ENCODE results near the gene ZNF319.

The ZNF319 gene

GRCh38 chr16:57966204-57966771 lies 34.2 kb downstream of the ZNF319 start:
- Histone ChIP-seq H3K27me3 (ENCODE audit: insufficient read depth, low read length) (no peaks in the 10 kb centered on the region), H3K4me3 (ENCODE audit: low read length) (no peak overlapping the region), H3K9ac (ENCODE audit: low read depth, low read length) (no peak overlapping the region), H3K9me3 (ENCODE audit: insufficient read depth, low read depth, low read length) (no peaks in the 10 kb centered on the region), H3K27ac (ENCODE audit: low read length) (no peak overlapping the region), H3K4me1 (ENCODE audit: insufficient read depth, low read length) (no peaks in the 10 kb centered on the region), H3K36me3 (ENCODE audit: insufficient read depth, low read depth, low read length) (no peaks in the 10 kb centered on the region)

DNA sequence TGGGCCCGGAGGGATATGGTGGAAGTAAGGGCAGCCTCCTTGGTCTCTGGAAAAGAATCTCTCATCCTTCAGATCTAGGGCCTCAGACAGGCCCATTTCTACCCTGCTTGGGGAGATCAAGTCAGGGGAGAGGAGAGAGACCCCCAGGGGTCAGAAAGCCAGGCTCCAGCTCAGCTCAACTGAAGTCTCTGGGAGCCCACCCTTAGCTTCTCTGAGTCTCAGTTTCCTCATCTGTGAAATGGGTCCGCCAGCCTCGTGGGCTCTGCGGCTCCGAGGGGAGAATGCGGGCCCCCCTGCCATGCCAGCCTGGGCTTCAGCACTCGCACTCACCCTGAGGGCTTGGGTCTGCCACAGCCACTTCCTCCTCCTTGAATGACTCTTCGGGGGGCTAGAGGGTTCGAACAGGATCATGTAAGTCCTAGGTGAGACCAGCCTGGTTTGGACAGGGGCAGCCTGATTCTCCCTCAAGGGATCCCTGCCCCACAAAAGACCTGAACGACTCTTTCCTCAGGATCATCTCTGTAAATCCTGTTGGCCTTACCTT lies 36.2 kb downstream of the ZNF319 start:
- Histone ChIP-seq H3K27ac (ENCODE audit: low read length) (no peak overlapping the region), H3K4me1 (ENCODE audit: insufficient read depth, low read length) (no peaks in the 10 kb centered on the region)

GRCh38 chr16:57962756-57963155 lies 37.7 kb downstream of the ZNF319 start:
- Histone ChIP-seq H3K4me1 (ENCODE audit: insufficient read depth, low read length) (no peaks in the 10 kb centered on the region), H3K27ac (ENCODE audit: low read length) (no peak overlapping the region), H3K27me3 (ENCODE audit: insufficient read depth, low read length) (no peaks in the 10 kb centered on the region), H3K9me3 (ENCODE audit: insufficient read depth, low read depth, low read length) (no peaks in the 10 kb centered on the region), H3K9ac (ENCODE audit: low read depth, low read length) (no peak overlapping the region), H3K36me3 (ENCODE audit: insufficient read depth, low read depth, low read length) (no peaks in the 10 kb centered on the region), H3K4me3 (ENCODE audit: low read length) (no peak overlapping the region)

More for the DNA sequence above, 36.2 kb downstream of the ZNF319 start:
- Histone ChIP-seq H3K36me3 (ENCODE audit: insufficient read depth, low read depth, low read length) (no peaks in the 10 kb centered on the region), H3K27me3 (ENCODE audit: insufficient read depth, low read length) (no peaks in the 10 kb centered on the region), H3K9ac (ENCODE audit: low read depth, low read length) (no peak overlapping the region), H3K9me3 (ENCODE audit: insufficient read depth, low read depth, low read length) (no peaks in the 10 kb centered on the region), H3K4me3 (ENCODE audit: low read length) (no peak overlapping the region)

DNA sequence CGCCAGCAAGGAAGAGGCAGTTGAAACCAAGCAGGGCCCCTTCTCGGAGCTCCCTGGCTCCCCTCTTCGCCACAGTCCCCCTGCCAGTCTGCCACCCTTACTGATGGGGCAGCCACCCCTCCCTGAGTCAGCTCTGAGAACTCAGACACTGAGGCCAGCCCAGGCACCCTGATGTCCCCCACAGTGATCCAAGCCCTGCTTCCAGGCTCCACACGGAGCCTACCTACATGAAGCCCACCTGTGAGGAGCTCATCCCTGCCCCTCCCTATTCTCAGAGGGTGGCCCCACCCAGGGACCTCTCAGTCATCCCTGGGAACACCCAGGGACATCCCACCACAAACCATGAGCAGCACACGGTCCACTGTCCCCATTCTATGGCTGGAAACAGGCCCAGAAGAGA lies 38.4 kb downstream of the ZNF319 start:
- Histone ChIP-seq H3K4me1 (ENCODE audit: insufficient read depth, low read length) (no peaks in the 10 kb centered on the region; the same call in 1 of the 2 replicates), H3K9ac (ENCODE audit: low read depth, low read length) (no peak overlapping the region), H3K9me3 (ENCODE audit: insufficient read depth, low read depth, low read length) (no peaks in the 10 kb centered on the region), H3K36me3 (ENCODE audit: insufficient read depth, low read depth, low read length) (no peaks in the 10 kb centered on the region), H3K27me3 (ENCODE audit: insufficient read depth, low read length) (no peaks in the 10 kb centered on the region), H3K27ac (ENCODE audit: low read length) (no peak overlapping the region), H3K4me3 (ENCODE audit: low read length) (no peak overlapping the region)

GRCh38 chr16:57961538-57961937 lies 38.9 kb downstream of the ZNF319 start:
- Histone ChIP-seq H3K9ac (ENCODE audit: low read depth, low read length) (no peak overlapping the region), H3K27ac (ENCODE audit: low read length) (no peak overlapping the region), H3K36me3 (ENCODE audit: insufficient read depth, low read depth, low read length) (no peaks in the 10 kb centered on the region), H3K9me3 (ENCODE audit: insufficient read depth, low read depth, low read length) (no peaks in the 10 kb centered on the region), H3K4me3 (ENCODE audit: low read length) (no peak overlapping the region), H3K4me1 (ENCODE audit: insufficient read depth, low read length) (no peaks in the 10 kb centered on the region; the same call in 1 of the 2 replicates), H3K27me3 (ENCODE audit: insufficient read depth, low read length) (no peaks in the 10 kb centered on the region)

DNA sequence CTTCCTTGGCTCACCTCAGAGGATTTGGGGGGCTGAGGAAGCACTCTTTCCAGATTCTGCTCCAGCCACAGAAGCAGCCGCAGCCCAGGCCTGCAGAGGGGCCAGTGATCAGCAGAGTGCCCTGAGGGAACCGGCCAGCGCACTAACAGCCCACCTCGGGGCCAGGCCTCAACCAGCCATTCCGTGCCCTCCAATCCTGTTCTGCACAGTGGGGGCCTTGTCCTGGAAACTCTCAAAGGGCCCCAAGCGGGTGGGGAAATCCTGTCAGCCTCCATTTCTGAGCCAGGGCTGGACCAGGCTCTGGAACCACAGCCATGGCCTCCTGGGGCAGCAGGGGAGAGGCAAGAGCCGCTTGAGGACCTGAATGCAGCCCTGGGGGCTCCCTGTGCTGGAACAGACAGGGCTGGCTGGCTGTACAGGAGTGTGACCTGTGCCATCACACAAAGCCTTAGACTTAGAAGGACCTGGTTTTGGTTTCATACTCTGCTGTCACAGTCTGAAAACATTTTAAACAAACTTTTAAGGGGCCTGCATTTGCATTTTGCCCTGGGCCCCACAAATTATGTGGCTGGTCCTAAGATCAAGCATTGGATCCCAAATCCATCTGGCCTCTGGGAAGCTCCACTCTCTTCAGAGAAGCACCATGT lies 39.5 kb downstream of the ZNF319 start:
- H3K4me1 ChIP-seq (ENCODE audit: insufficient read depth, low read length), result no peaks in the 10 kb centered on the region; the same call in 1 of the 2 replicates
- no peak overlapping the region for H3K4me3 ChIP-seq (ENCODE audit: low read length)
- H3K9me3 ChIP-seq (ENCODE audit: insufficient read depth, low read depth, low read length), result no peaks in the 10 kb centered on the region
- H3K27ac ChIP-seq (ENCODE audit: low read length), result no peak overlapping the region
- H3K27me3 ChIP-seq (ENCODE audit: insufficient read depth, low read length), result no peaks in the 10 kb centered on the region
- H3K9ac ChIP-seq (ENCODE audit: low read depth, low read length), result no peak overlapping the region
- H3K36me3 ChIP-seq (ENCODE audit: insufficient read depth, low read depth, low read length), result no peaks in the 10 kb centered on the region

DNA sequence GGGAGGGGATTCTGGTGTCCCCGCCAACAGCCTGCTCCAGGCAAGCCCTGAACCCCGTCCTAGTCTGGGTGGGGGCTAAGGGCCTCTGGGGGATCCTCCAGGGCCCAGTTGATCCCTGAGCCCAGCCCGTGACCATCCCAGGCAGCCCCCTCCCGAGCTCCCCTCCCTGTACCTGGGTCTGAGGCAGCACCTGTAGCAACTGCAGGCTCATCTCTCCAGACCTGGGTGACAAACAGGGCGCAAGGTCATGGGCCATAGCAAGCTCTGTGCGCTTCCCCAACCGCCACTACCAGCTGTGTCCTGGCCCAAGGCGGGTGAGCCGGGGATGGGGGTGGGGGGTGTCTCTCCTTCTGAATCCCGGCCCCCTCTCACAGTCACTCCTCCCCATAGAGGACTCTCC lies 40.2 kb downstream of the ZNF319 start:
- no peaks in the 10 kb centered on the region for H3K27me3 ChIP-seq (ENCODE audit: insufficient read depth, low read length)
- no peaks in the 10 kb centered on the region; the same call in 1 of the 2 replicates for H3K4me1 ChIP-seq (ENCODE audit: insufficient read depth, low read length)
- no peaks in the 10 kb centered on the region for H3K9me3 ChIP-seq (ENCODE audit: insufficient read depth, low read depth, low read length)
- no peak overlapping the region for H3K27ac ChIP-seq (ENCODE audit: low read length)
- no peak overlapping the region for H3K9ac ChIP-seq (ENCODE audit: low read depth, low read length)
- H3K36me3 ChIP-seq (ENCODE audit: insufficient read depth, low read depth, low read length), result no peaks in the 10 kb centered on the region
- no peak overlapping the region for H3K4me3 ChIP-seq (ENCODE audit: low read length)

DNA sequence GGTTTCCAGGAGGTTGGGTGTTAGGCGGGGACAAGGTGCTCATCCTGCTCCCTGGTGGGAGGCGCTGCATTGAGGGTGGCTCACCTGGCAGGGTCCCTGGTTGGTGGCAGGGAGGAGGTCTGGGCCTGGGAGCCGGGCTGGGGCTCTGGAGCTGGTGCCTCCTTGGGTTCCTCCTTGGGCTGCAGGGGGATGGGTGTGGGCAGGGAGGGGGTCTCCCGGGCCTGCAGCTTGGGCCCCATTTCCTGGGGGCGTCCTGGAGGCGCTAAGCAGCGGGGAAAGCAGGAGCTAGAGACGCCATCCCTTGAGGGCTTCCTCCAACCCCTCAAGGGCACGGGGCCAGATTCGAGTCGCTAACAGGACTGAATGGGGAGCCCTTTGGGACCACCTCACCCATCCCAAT lies 40.7 kb downstream of the ZNF319 start:
- Histone ChIP-seq H3K36me3 (ENCODE audit: insufficient read depth, low read depth, low read length) (no peaks in the 10 kb centered on the region), H3K9ac (ENCODE audit: low read depth, low read length) (no peak overlapping the region), H3K4me3 (ENCODE audit: low read length) (no peak overlapping the region), H3K27me3 (ENCODE audit: insufficient read depth, low read length) (no peaks in the 10 kb centered on the region), H3K4me1 (ENCODE audit: insufficient read depth, low read length) (no peaks in the 10 kb centered on the region; the same call in 1 of the 2 replicates), H3K9me3 (ENCODE audit: insufficient read depth, low read depth, low read length) (no peaks in the 10 kb centered on the region), H3K27ac (ENCODE audit: low read length) (no peak overlapping the region)

DNA sequence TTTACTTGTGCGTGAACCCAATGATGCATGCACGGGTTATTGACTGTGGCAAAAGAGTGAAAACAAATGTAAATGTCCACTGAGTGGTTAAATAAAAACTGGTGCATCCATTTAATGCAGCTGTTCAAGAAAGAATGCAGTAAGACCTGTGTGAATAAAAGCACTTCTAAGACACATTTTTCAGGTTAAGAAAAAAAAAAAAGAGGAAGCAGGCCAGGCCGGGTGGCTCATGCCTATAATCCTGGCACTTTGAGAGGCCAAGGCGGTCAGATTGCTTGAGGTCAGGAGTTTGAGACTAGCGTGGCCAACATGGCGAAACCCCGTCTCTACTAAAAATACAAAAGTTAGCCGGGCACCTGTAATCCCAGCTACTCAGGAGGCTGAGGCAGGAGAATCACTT lies 41.4 kb downstream of the ZNF319 start:
- H3K27ac ChIP-seq (ENCODE audit: low read length), result no peak overlapping the region
- H3K4me3 ChIP-seq (ENCODE audit: low read length), result no peak overlapping the region
- no peaks in the 10 kb centered on the region for H3K9me3 ChIP-seq (ENCODE audit: insufficient read depth, low read depth, low read length)
- H3K36me3 ChIP-seq (ENCODE audit: insufficient read depth, low read depth, low read length), result no peaks in the 10 kb centered on the region
- no peak overlapping the region for H3K9ac ChIP-seq (ENCODE audit: low read depth, low read length)
- no peaks in the 10 kb centered on the region; the same call in 1 of the 2 replicates for H3K4me1 ChIP-seq (ENCODE audit: insufficient read depth, low read length)
- no peaks in the 10 kb centered on the region for H3K27me3 ChIP-seq (ENCODE audit: insufficient read depth, low read length)

GRCh38 chr16:57958544-57958943 lies 41.9 kb downstream of the ZNF319 start:
- Histone ChIP-seq H3K9me3 (ENCODE audit: insufficient read depth, low read depth, low read length) (no peaks in the 10 kb centered on the region), H3K36me3 (ENCODE audit: insufficient read depth, low read depth, low read length) (no peaks in the 10 kb centered on the region), H3K4me3 (ENCODE audit: low read length) (no peak overlapping the region), H3K27ac (ENCODE audit: low read length) (no peak overlapping the region), H3K4me1 (ENCODE audit: insufficient read depth, low read length) (no peaks in the 10 kb centered on the region; the same call in 1 of the 2 replicates), H3K9ac (ENCODE audit: low read depth, low read length) (no peak overlapping the region), H3K27me3 (ENCODE audit: insufficient read depth, low read length) (no peaks in the 10 kb centered on the region)

DNA sequence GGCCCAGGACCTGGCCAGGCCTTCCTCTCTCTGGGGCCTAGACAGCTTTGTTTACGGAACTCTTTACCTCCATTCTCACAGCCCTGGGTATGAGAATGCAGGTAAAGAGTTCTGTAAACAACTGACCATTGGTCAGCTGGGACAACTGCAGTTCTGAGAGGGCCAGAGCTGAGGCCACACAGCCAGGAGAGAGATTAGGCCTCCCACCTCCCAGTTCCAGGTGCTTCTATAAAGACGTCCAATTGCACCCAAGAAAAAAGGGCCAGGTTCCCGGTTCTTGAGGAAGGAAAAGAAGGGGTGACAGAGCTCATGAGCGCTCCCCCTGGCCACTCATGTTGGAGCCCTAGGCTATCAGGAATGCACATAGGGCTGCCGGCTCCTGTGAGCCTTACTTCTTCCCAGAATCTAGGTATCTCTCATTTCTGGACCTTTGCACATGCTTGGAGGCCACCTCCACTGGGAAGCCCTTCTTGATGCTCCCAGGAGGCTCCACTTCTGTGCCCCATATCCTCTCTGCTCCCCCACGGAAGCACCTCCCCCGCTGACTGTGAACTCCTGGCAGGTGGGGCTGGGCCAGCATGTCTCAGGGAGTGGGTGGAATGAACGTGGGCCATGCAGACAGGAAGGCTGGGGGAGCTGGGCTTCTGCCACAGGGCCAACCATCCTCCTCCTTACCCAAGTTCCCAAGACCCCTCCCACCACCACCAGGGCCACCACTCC lies 42.6 kb downstream of the ZNF319 start:
- Histone ChIP-seq H3K36me3 (ENCODE audit: insufficient read depth, low read depth, low read length) (no peaks in the 10 kb centered on the region), H3K4me3 (ENCODE audit: low read length) (no peak overlapping the region), H3K9ac (ENCODE audit: low read depth, low read length) (no peak overlapping the region), H3K9me3 (ENCODE audit: insufficient read depth, low read depth, low read length) (no peaks in the 10 kb centered on the region), H3K27me3 (ENCODE audit: insufficient read depth, low read length) (no peaks in the 10 kb centered on the region), H3K4me1 (ENCODE audit: insufficient read depth, low read length) (no peaks in the 10 kb centered on the region; the same call in 1 of the 2 replicates), H3K27ac (ENCODE audit: low read length) (no peak overlapping the region)

Data from iPS-20b (cell line).